Measurements from ENCODE around the gene RFPL4AL1.
A peak's percentile ranks its signal among the peaks of the same experiment; 100 is the strongest.
"Not testable (repeated sequence)": the region's sequence is repeated elsewhere in the genome, so short reads cannot be mapped to it uniquely, and the experiment has no call there.

RFPL4AL1 gene

GRCh38 chr19:55768818-55769217 lies at the start of gene RFPL4AL1:
TSS of gene RFPL4AL1 (plus strand) at chr19:55769118. CDS start at chr19:55771805, 2,687 bp downstream.
- not testable (repeated sequence) for DNase-seq (ENCODE audit: low spot score)

GRCh38 chr19:55720214-55720746 lies 48.6 kb upstream of the RFPL4AL1 start:
- DNase-seq (ENCODE audit: low spot score) = no peak

GRCh38 chr19:55720801-55721200 lies 48.1 kb upstream of the RFPL4AL1 start:
- DNase-seq (ENCODE audit: low spot score) = no peak

GRCh38 chr19:55723491-55723890 lies 45.4 kb upstream of the RFPL4AL1 start:
- no peak for DNase-seq (ENCODE audit: low spot score)

GRCh38 chr19:55730378-55730777 lies 38.5 kb upstream of the RFPL4AL1 start:
- DNase-seq (ENCODE audit: low spot score) = not testable (repeated sequence)

GRCh38 chr19:55738302-55738701 lies 30.6 kb upstream of the RFPL4AL1 start, which contains the start of gene NLRP9:
TSS of gene NLRP9 (minus strand) at chr19:55738402. CDS start at chr19:55738374, 28 bp downstream.
- no peak for DNase-seq (ENCODE audit: low spot score)

GRCh38 chr19:55750715-55751114 lies 18.2 kb upstream of the RFPL4AL1 start:
- no peak for DNase-seq (ENCODE audit: low spot score)

GRCh38 chr19:55753401-55753800 lies 15.5 kb upstream of the RFPL4AL1 start:
- DNase-seq (ENCODE audit: low spot score) = no peak

GRCh38 chr19:55756808-55757207 lies 12.1 kb upstream of the RFPL4AL1 start:
- DNase-seq (ENCODE audit: low spot score) = not testable (repeated sequence)

GRCh38 chr19:55758797-55759196 lies 10.1 kb upstream of the RFPL4AL1 start, which contains the start of gene RFPL4A:
TSS of gene RFPL4A (plus strand) at chr19:55759097. CDS start at chr19:55761801, 2,704 bp downstream.
- not testable (repeated sequence) for DNase-seq (ENCODE audit: low spot score)

GRCh38 chr19:55766466-55766865 lies 2.5 kb upstream of the RFPL4AL1 start:
- DNase-seq (ENCODE audit: low spot score) = no peak

- DNase-seq (ENCODE audit: low spot score) = not testable (repeated sequence)
These were observed 714 bp downstream of the RFPL4AL1 start for GRCh38 chr19:55769632-55770031.

- DNase-seq (ENCODE audit: low spot score) = peak; percentile 26
These were observed 8.6 kb downstream of the RFPL4AL1 start for GRCh38 chr19:55777528-55777927.

- DNase-seq (ENCODE audit: low spot score) = no peak
These were observed 9.4 kb downstream of the RFPL4AL1 start for GRCh38 chr19:55778331-55778730.

- DNase-seq (ENCODE audit: low spot score) = no peak
These were observed 12.2 kb downstream of the RFPL4AL1 start for GRCh38 chr19:55781112-55781511.

GRCh38 chr19:55795021-55795420 lies 26.1 kb downstream of the RFPL4AL1 start:
- no peak for DNase-seq (ENCODE audit: low spot score)

GRCh38 chr19:55801416-55801815 lies 32.5 kb downstream of the RFPL4AL1 start:
- DNase-seq (ENCODE audit: low spot score) = no peak

GRCh38 chr19:55802281-55802680 lies 33.4 kb downstream of the RFPL4AL1 start:
- no peak for DNase-seq (ENCODE audit: low spot score)

- DNase-seq (ENCODE audit: low spot score) = peak; percentile 93
These were observed 40.6 kb downstream of the RFPL4AL1 start for GRCh38 chr19:55809381-55810058.

- no peak for DNase-seq (ENCODE audit: low spot score)
These were observed 42.4 kb downstream of the RFPL4AL1 start for GRCh38 chr19:55811340-55811739.

- no peak for DNase-seq (ENCODE audit: low spot score)
These were observed 43.5 kb downstream of the RFPL4AL1 start for GRCh38 chr19:55812449-55812848.

GRCh38 chr19:55813906-55814305 lies 45.0 kb downstream of the RFPL4AL1 start:
- no peak for DNase-seq (ENCODE audit: low spot score)

- DNase-seq (ENCODE audit: low spot score) = no peak
These were observed 51.1 kb downstream of the RFPL4AL1 start for GRCh38 chr19:55820037-55820436.

Data from NAMALWA (cell line).